Panc1 (cell line): Measurements from ENCODE around the gene MED28. TPM values are rescaled to one million over a fixed set of nuclear protein-coding genes. Genes with fewer than 3 reads are reported as not detected.

ENCODE experiments used
- ATAC-seq: fragments of 200-7000 bp; cut with Tn5 transposase; 2 replicates; pipeline ENCODE4 v1.9.1; 2020; ENCODE audit warnings: mild to moderate bottlenecking, moderate library complexity
- BruUV-seq: library from RNA; stranded (reverse); fragments of 400-500 nt; replicated peaks from 2 replicates; lab custom pipeline; 2021; lab: Mats Ljungman, UMichigan
- CTCF ChIA-PET: fragments of 300-600 bp; sonication (Branson Sonifier 250); formaldehyde crosslinking; loops from one replicate; lab custom pipeline; 2022; ENCODE audit warnings: antibody characterized with exemption; lab: Charles Lee
- POLR2A ChIA-PET: fragments of 300-600 bp; sonication (Branson Sonifier 250); formaldehyde crosslinking; loops from one replicate; lab custom pipeline; 2022; ENCODE audit warnings: antibody characterized with exemption; lab: Charles Lee
- DNase-seq: peaks from one replicate; pipeline ENCODE4 v3.0.0-alpha.2; 2010; ENCODE audit warnings: low read depth, low spot score
- H3K27ac ChIP-seq: 2 replicates; pipeline ENCODE4 v1.5.1; 2011; ENCODE audit warnings: mild to moderate bottlenecking, low read length, inconsistent platforms
- H3K27me3 ChIP-seq: fragments of 200-500 bp; sonication (Bioruptor generic); 2 replicates; pipeline ENCODE4 v1.6.0; 2014; ENCODE audit warnings: low read length, inconsistent platforms; ENCODE audit not compliant: control insufficient read depth, insufficient read depth
- H3K36me3 ChIP-seq: fragments of 200-500 bp; sonication (Bioruptor generic); 2 replicates; pipeline ENCODE4 v1.5.1; 2014; ENCODE audit warnings: inconsistent platforms, mild to moderate bottlenecking, low read length, moderate library complexity; ENCODE audit not compliant: control insufficient read depth, insufficient read depth
- H3K4me1 ChIP-seq: 2 replicates; pipeline ENCODE4 v1.5.1; 2011; ENCODE audit warnings: inconsistent platforms, mild to moderate bottlenecking, low read length, moderate library complexity; ENCODE audit not compliant: control insufficient read depth, insufficient read depth
- H3K4me3 ChIP-seq, 2 experiments: 2 replicates each; pipeline ENCODE4 v1.5.1; 2011 to 2012; ENCODE audit warnings: low read depth in 2 of 2, low read length in 2 of 2, mild to moderate bottlenecking in 2 of 2, inconsistent platforms in 1 of 2, moderate library complexity in 1 of 2
- H3K9me3 ChIP-seq: fragments of 200-500 bp; sonication (Bioruptor generic); 2 replicates; pipeline ENCODE4 v1.5.1; 2014; ENCODE audit warnings: low read depth, mild to moderate bottlenecking, inconsistent platforms, low read length, moderate library complexity; ENCODE audit not compliant: control insufficient read depth, insufficient read depth
- CTCF ChIP-seq: fragments of 450-650 bp; IDR thresholded peaks from 2 replicates; pipeline ENCODE4 v1.5.1; 2017; ENCODE audit warnings: mild to moderate bottlenecking
- POLR2AphosphoS5 ChIP-seq: IDR thresholded peaks from 2 replicates; pipeline ENCODE4 v1.6.1; 2012; ENCODE audit warnings: mild to moderate bottlenecking, low read depth, low read length, moderate library complexity
- REST ChIP-seq, 2 experiments: IDR thresholded peaks; 2 replicates each; pipeline ENCODE4 v1.6.1; 2011 to 2012; ENCODE audit warnings: low read depth in 2 of 2, control low read depth in 1 of 2, low read length in 1 of 2, mild to moderate bottlenecking in 1 of 2, moderate library complexity in 1 of 2; ENCODE audit not compliant: insufficient read depth in 1 of 2
- SIN3A ChIP-seq: IDR thresholded peaks from 2 replicates; pipeline ENCODE4 v1.6.1; 2012; ENCODE audit warnings: low read depth, mild to moderate bottlenecking, low read length, moderate library complexity, borderline replicate concordance; ENCODE audit not compliant: insufficient read depth
- TCF7L2 ChIP-seq: IDR thresholded peaks from 2 replicates; pipeline ENCODE4 v1.6.1; 2011; ENCODE audit warnings: mild to moderate bottlenecking, low read depth, low read length, inconsistent platforms
- in situ Hi-C: cut with HindIII; loops from 2 replicates; pipeline ENCODE4 v1.10.0; 2016; ENCODE audit warnings: low sequenced_read_pairs, low pct_unique_long_range_greater_than_20kb
- intact Hi-C: fragments of 100-400 bp; cut with micrococcal nuclease; formaldehyde crosslinking; loops from one replicate; pipeline ENCODE4 v1.10.0; 2022; ENCODE audit not compliant: unreplicated experiment
- total RNA-seq: library from RNA; stranded (reverse); gene quantifications from one replicate; pipeline ENCODE4 v1.2.1, GENCODE V29; 2021; ENCODE audit not compliant: unreplicated experiment

The MED28 gene
- total RNA-seq, 1 experiment from 2014 or later: 32.1 TPM

GRCh38 chr4:17595471-17596005 lies 18.9 kb upstream of the MED28 start:
- in situ Hi-C loops: no loop called here
- Histone ChIP-seq H3K4me1 (no peaks in the 10 kb centered on the region), H3K36me3 (peaks cover 3% of the 10 kb centered on the region; the same call in 1 of the 2 replicates), H3K4me3 (no peak overlapping the region), H3K27me3 (no peaks in the 10 kb centered on the region), H3K27ac (no peak overlapping the region), H3K9me3 (no peaks in the 10 kb centered on the region)
- no TSS peak for BruUV-seq
- ATAC-seq (no peak), DNase-seq (no peak)
- intact Hi-C loops: no loop called here
- no peak for TF ChIP-seq CTCF
- TF ChIP-seq SIN3A: no peak
- no peak for TF ChIP-seq TCF7L2
- TF ChIP-seq POLR2AphosphoS5: no peak
- no peak for TF ChIP-seq REST (IDR thresholded peaks at IDR 0.05; ENCODE audit: insufficient read depth in 1 of 2, low read depth in 2 of 2, low read length in 1 of 2)
- ChIA-PET POLR2A (no interaction called here), CTCF (no interaction called here)

GRCh38 chr4:17597517-17597916 lies 16.9 kb upstream of the MED28 start:
- ATAC-seq (peak; percentile 82), DNase-seq (no peak)
- in situ Hi-C loops (no loop called here), intact Hi-C loops (no loop called here)
- no TSS peak for BruUV-seq
- no peaks in the 10 kb centered on the region for H3K27me3 ChIP-seq
- CTCF ChIA-PET: no interaction called here
- no peak overlapping the region for H3K4me3 ChIP-seq
- POLR2A ChIA-PET: no interaction called here
- H3K9me3 ChIP-seq: no peaks in the 10 kb centered on the region
- peak; percentile 62 for TF ChIP-seq CTCF
- TF ChIP-seq POLR2AphosphoS5: no peak
- no peak for TF ChIP-seq SIN3A
- no peak for TF ChIP-seq TCF7L2
- no peak for TF ChIP-seq REST (IDR thresholded peaks at IDR 0.05; ENCODE audit: insufficient read depth in 1 of 2, low read depth in 2 of 2, low read length in 1 of 2)
- peaks cover 3% of the 10 kb centered on the region; the same call in 1 of the 2 replicates for H3K36me3 ChIP-seq
- no peak overlapping the region for H3K27ac ChIP-seq
- no peaks in the 10 kb centered on the region for H3K4me1 ChIP-seq
